SKM-1 (cell line): ENCODE data around the gene PPFIBP2.

ENCODE experiments used
- DNase-seq: peaks from one replicate; lab custom pipeline; 2025; ENCODE audit not compliant: unreplicated experiment; lab: John Stamatoyannopoulos, UW

Gene PPFIBP2

DNA sequence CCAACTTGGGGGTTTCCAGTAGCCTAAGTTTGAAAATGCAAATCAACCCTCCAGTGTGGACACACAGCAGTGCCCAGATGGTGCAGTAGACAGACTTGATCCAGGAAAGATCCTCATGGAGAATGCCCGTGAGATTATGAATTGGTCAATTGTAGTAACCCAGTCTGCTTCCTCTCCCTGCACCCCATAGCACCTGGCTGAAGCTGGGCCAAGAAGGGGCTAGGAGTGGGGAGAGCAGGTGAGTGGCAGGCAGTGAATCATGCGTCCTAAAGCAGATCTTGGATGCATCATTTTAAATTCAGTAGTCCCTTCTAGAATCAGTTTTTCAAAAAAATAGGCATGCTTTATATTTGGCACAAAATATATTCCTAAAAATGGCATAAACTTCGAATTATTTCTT is 107.3 kb downstream of the PPFIBP2 start:
- no peak for DNase-seq

DNA sequence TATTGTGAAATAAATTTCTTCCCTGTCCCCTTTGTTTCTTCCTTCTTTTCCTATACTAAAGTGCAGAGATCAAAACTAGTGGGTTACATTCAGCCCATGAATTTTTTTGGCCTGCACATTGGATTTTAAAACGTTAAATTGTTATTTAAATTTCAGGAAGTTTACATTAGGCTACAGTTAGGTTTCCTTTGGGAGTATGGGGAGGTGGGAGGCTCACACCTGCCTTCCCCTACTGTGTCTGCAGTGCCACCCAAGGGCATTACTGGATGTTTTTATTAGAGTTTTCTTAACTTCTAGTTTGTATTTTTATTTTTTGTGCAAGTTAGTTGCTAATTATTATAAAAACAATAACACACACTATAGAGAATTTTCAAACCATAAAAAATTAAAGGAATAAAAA is 107.8 kb downstream of the PPFIBP2 start:
- no peak for DNase-seq

DNA sequence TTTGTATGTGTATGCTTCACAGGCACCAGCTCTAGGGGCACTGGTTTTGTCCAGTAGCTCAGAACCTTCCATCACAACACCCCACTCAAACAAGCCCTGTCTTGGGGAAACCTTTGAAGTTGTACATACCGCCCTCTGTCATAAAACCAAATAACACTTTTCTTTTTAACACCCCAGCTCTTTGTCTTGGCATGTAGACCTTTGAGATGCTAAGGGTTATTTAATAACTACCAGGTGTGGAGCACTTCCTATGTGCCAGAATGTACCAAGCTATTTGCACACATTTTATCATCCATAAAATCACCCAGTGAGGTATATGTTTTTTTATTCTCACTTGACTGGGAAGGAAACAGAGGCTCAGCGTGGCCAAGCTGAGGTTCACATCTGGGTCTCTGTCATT is 108.9 kb downstream of the PPFIBP2 start:
- no peak for DNase-seq

DNA sequence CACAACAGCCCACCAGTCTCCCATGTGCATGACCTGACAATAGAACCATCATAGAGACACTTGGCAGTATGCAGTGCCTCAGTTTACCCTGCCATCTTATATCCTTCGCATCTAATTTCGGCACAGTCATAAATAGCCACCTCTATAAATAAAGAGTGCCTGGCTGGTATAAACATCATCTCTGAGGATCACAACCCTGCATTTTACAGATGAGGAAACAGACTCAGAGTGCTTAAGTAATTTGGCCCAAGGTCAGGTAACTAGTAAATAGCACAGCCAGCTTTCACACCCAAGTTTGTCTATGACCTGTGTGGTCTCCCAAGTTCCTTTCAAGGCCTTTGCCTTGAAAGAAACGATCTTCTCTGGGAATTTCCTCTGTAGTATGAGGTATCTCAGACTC is 114.9 kb downstream of the PPFIBP2 start:
- DNase-seq, result no peak

DNA sequence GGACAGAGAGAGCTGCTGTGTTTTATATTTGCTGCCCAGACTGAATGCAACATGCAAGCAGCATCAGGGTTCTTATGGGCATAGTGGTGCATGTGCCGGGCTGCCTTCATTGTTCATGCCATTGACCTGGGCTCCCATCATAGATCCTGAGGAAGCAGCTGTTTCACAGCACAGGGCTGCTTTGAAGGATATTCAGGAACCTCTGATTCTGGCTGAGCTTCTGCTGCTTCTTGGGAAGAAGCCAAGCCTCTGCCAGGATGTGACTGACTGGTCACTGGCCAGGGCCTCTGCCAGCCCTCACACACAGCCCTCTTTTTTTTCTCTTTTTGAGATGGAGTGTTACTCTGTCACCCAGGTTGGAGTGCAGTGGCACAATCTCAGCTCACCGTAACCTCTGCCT is 116.2 kb downstream of the PPFIBP2 start:
- DNase-seq, result no peak

DNA sequence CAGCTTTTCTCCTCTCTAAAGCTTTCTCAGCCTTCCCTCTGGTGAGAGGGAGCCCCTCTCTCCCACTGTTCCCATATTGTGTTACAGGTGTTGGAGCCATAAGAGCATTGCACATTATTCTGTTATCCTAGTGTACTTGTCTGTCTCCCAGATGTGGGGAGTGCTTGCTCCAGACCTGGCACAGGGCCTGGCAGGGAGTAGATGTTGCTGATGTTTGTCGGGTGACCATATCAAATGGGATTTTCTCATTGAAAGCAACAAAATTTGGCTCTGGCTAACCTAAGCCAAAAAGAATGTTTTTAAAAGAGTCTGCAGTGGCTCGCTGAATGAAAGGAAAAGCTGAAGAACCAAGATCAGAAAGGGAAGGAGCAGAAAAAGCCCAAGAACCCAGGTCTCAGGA is 118.4 kb downstream of the PPFIBP2 start:
- no peak for DNase-seq

DNA sequence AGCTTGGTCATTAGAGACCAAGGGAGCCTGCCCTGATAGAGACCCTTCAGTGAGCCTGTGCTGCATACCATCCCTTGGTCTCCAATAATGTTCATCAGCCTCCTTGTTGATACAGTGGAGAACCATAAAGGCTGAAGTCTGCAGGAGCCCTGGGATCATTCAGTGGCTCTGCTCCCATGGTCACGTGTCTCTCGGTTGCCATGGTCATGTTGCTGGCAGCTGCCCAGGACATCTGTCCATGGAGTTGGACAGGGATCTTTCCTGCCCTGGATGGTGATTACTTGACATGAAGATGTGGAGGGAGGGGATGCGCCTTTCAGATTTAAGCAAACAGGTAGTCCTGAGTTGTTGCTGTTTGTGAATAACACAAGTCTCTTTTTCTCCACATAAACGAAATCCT is 121.3 kb downstream of the PPFIBP2 start:
- no peak for DNase-seq

DNA sequence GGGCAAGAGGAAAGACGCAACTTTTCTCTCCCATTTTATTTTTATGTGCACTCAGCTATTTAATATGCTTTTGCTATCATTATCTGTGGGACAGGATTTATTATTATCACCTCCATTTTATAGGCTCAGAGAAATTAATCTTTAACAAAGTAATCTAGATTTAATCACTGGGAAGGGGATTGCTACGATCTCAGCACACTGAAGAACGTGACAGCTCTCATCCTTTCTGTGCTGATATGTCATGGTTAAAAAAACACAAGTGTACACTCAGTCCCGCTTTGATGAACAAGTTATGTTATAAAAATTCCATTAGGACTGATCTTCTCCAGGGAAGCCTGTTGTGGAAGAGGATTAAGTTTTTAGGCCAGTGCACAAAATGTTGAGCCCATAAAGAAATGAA is 121.9 kb downstream of the PPFIBP2 start:
- DNase-seq, result no peak

DNA sequence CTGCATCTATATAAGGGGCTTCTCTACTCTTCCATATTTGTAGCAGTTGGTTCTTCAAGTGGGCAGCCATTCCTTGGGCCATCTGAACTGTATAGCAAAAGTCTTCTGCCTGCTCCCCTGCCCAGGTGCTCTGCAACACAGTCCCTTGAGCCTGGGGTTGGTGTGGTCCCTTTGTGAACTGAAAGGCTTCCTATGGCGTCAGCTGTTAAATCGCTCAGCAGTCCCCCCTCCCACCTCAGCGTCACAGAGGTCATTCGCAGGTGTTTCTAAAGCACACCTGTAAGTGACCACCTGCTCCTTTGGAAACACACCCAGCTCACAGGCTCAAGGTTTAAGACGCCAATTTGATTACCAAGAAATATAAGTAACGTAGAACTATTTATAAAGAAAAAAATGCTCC is 122.6 kb downstream of the PPFIBP2 start:
- no peak for DNase-seq

DNA sequence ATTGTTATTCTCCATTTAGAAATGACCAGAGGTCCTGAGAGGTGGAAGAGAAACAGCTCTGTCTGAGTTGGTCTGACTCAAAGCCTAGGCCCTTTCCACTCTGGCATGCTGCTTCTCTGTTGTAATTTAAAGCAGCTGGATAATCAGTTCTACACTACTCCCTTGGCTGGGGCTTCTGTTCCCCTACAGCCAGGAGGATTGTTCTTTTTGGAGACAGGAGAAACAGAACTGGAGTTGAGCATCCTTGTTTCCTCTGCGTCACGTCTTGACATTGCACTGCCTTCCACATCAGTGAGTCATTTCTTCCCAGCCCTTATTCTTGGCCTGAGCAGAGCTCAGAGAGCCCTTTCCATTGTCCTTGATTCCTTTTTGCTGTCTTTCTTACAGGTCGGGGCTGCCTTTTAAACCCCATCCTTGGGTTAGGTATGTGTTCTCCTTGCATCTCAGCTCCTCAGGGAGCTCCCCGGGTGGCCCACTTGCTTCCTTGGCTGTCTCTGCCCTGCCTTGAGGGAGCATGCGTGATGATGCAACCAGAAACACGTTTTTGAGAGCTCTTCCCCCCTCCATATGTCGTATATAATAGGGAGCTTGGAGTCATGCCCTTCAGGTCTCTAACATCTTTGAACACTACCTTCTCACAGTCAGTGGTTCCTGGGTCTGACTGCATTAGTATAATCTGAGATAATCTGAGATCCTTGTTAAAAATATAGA is 123.8 kb downstream of the PPFIBP2 start:
- DNase-seq, result no peak

DNA sequence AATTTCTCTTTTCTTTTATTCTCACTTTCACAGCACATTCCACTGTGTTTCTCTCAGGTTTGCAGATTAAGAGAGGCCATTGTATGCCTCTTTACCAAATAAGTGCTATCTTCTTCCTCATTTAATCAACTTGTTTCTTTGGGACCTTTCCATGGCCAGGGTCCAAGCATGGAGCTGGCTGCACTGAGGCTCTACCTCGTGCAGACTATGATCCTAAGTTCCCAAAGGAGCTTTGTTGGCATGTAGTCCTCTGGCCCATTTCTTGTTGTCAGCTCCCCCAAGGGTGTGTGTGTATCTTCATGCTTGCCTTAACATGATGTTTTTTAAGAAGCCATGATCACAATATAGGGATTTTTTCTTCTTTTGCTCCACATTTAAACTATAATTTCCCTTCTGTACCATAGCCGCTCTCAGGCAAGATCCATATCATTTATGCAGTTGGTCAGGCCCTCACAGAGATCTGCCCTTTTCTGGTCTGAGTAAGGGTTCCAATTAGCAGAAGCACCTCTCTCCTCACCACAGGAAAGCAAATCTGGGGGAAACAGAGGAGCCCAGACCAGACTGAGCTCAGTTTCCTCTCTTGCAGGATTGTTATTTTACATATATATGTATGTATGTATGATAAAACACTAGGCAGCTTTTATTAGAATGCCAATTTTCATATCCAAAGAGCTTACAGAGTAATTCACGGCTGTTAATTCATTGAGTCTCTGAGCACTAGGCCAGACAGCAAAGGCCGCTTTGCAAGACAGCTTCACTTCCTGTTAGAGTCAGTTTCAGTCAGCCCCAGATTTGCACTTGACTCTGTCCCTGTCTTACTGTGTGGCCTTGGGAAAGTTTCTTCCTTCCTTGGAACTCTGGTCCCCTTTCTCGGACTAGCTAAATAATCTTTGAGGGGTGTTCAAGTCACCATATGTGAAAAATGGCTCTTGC is 125.2 kb downstream of the PPFIBP2 start:
- DNase-seq, result no peak

DNA sequence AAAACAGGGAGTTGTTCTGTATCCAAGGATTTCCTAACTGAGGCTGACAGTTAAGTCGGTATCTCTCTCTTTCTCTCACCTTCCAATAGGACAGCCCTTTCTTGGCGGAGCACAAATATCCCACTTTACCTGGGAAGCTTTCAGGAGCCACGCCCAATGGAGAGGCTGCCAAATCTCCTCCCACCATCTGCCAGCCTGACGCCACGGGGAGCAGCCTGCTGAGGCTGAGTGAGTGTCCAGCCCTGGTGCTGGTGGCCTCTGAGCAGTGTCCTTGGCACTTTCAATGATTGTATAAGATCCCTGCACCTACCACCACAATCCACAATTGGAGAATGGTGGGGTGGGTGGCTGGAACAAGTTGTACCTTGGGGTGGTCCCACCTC is 125.8 kb downstream of the PPFIBP2 start:
- no peak for DNase-seq

DNA sequence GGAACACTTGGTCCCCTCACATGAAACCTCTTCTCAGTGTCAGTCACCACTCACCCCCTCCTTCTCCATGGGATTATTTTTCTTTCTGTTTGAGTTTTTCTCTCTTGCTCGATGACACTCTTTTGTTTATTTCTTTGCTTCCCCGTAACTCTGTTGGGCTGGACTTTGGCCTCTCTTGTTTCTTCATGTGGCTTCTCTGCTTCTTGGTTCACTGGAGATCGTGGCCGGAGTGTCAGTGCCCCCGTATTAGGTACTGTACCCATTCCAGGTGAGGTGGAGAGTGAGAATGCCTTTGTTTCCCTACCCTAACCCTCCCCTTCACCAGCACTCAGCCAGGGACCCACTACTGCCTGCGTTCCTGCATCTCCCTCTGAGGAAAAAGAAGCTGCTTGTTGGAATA is 127.0 kb downstream of the PPFIBP2 start:
- DNase-seq, result no peak

DNA sequence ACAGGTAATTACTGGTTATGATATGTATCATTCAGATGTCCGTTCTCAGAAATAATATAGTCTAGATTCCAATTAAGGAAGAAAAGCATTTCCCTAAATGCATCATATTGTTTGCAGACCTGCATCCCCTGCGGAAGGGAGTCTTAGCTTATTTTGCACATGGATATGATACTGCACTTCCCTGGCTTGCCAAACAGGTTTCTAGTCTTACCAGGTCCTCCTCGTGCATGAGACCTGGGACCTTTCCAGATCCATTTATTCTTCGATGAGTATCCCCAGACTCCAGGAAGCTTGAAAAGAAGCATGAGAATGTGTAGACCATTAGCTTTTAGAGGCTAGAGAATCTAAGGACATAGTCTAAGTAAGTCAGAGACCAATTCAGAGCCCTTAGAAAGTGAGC is 128.9 kb downstream of the PPFIBP2 start:
- no peak for DNase-seq

DNA sequence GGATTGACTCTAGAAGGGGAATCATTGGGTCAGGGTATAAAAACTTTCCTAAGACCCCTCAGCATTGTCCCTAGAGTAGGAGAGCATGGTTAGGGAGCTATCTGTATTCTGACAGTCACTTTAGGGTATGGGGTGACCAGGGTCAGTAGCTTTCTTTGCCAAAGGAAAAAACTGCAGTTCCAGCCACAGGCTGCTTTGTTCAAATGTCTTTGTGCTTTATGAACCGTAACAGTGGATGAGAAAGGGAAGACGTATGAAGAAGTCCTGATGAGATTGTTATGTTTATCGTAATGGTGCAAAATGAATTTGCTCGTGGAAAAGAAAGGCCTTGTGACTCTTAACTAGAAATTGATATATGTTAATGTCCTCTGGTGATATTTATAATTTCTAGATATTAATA is 129.5 kb downstream of the PPFIBP2 start:
- no peak for DNase-seq

DNA sequence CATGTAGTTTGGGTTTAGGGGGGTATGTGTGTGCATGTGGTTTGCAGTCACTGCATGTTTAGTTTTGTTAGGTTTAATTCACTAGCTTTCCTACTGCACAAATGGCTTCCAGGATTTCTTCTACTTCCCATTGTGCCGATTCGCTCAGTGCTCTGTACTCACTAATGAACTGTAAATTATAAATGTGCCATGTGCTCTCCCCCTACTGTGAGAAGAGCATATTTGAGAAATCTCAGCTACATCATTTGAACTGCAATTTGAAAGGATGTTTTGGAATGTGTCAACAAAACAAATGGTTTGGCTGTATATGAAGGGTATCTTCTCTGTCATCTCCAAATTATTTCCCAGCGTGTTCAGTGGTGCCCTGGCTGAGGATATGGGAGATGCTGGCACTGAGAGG is 131.4 kb downstream of the PPFIBP2 start:
- DNase-seq, result no peak

DNA sequence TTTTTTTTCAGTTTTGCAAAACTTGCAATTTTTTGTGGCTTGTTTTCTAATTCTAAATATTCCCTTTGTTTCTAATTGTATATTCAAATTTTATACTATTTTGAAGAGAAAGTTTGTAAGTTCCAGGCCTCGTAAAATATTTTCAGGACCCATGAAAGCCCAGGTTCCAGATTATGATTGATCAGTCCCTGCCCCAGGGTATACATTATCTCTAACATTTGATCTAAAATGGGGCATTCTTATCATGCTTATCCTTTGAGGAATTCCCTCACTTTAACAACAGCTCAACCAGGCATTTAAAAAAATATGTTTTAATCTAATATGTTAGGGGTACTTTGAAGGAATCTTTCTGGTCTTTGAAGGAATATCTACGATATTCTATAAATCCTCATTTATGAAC is 133.1 kb downstream of the PPFIBP2 start:
- no peak for DNase-seq

DNA sequence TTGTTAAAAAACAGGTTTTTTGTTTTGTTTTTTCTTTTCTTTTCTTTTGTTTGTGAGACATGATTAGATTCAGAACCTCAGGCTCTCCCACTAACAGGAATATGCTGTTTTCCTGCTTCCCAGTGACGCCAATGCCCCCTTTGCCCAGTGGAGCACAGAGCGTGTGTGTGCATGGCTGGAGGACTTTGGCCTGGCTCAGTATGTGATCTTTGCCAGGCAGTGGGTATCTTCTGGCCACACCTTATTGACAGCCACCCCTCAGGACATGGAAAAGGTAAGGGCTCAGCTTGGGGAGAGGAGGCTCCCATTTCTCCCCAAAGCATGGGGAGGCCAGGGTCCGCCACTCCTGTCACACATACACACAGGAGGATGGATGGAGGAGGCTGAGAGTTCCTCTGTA is 134.5 kb downstream of the PPFIBP2 start:
- DNase-seq, result no peak

DNA sequence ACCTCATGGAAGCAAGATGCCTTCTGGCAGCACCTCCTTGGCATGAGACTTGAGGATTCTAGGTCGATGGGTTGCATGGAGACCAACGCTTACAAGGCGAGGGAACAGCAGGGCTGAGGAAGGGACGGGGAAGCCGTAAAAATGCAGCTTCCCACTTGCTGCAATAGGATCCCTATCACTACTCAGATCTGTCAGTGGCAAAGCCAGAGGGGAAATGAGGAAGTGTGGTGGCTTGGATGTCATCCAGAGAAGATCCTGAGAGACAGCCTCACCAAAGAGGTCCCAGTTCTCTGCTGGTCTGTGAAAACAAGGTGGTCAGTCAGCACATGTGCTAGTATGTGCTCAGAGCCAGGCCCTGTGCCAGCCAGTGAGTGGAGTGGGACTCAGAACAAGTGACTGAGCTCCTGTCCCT is 137.3 kb downstream of the PPFIBP2 start:
- DNase-seq, result peak; percentile 40

DNA sequence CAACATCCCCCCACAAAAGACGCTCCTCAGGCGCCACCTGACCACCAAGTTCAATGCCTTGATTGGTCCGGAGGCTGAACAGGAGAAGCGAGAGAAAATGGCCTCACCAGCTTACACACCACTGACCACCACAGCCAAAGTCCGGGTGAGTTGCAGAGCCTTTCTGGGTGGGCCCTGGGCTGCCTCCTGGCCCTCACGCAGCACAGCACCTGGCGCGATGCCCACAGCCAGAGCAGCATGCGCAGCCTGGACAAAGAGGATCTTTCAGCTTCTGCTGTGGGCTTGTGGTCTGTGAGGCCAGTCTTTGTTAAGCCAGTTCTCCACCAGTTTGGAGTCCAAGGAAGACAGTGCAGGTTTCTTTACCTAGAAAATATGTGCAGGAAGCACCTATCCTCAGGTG is 137.9 kb downstream of the PPFIBP2 start:
- no peak for DNase-seq

DNA sequence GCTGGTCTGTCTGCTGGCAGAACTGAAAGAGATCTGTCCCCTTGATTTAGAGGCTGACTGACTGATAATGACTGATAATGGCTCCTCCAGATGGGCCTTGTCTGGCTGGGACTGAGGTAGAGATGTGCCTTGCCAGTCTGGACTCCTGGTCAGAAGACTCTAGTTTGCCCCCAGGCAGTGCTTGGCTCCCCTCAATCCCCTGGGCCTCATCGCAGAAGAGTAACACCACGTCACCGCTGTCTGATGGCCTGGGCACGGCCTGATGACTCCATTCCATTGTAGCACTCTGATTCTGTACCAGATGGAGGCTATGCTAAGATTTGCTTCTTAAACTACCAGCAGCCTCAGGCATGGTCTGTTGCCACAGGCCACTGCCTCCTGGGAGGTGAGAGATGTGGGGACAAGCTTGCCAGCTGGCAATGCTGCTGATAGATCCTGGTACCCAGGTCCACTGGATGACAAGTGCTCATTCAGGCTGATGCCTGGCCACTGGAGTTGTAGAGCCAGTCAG is 140.5 kb downstream of the PPFIBP2 start:
- DNase-seq, result no peak
